ENCODE data around the gene TRIP13.
"Not testable (repeated sequence)": the region's sequence is repeated elsewhere in the genome, so short reads cannot be mapped to it uniquely, and the experiment has no call there.

The TRIP13 gene, protein sequence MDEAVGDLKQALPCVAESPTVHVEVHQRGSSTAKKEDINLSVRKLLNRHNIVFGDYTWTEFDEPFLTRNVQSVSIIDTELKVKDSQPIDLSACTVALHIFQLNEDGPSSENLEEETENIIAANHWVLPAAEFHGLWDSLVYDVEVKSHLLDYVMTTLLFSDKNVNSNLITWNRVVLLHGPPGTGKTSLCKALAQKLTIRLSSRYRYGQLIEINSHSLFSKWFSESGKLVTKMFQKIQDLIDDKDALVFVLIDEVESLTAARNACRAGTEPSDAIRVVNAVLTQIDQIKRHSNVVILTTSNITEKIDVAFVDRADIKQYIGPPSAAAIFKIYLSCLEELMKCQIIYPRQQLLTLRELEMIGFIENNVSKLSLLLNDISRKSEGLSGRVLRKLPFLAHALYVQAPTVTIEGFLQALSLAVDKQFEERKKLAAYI

DNA sequence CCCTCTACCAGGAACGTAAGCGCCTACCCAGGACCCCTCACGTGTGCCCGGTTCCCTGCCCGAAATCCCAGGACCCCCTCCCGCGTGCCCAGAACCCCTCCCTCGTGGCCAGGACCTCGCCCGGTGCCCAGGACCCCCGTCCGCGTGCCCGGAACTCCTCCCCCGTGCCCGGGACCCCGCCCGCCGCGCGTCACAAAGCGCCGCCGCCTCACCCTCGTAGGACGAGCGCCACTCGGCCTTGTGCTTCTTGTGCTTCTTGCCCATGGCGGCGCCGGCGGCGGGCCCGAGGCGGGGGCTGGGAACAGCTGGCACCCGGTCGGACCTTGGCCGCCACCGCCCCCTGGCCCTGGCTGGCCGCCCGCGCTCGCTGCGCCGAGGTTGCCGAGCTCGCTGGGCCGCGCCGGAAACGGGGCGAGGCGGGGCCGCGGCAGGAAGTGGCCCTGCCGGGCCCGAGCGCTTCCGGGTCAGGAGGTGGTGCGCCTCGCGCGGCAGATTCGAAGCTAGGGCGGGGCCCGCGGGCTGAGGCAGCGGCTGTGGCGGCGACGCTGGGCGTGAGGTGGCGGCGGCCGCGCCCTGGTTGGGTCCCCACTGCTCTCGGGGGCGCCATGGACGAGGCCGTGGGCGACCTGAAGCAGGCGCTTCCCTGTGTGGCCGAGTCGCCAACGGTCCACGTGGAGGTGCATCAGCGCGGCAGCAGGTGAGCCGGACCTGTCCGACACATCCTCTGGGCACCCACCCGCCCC, at the start of gene TRIP13, which contains the start of gene BRD9:
TSS of gene TRIP13 (plus strand) at position 491 of the 743 bp plus-strand sequence. CDS start at position 606, 115 bp downstream.
TSS of gene BRD9 (minus strand) at position 408 of the 743 bp plus-strand sequence. CDS start at position 264, 144 bp downstream.
- peak; percentile 29 for DNase-seq

DNA sequence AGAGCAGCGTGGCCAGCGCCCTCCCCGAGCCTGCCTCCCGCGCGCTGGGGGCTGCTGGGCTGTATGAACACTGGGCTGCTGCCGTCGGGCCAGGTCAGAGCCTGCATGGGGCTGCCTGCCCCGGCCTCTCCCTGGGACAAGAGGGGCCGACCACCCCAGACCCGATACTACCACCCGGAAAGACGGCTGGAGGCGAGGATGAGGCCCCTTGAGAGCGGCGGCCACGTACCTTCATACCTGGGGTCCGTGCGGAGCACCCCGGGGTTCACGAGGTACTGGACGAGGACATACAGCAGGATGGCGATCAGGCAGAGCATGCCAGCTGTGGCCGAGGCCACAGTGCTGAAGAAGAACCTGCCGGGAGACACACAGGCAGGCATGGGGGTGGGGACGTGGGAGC, 49.3 kb upstream of the TRIP13 start:
- not testable (repeated sequence) for DNase-seq

DNA sequence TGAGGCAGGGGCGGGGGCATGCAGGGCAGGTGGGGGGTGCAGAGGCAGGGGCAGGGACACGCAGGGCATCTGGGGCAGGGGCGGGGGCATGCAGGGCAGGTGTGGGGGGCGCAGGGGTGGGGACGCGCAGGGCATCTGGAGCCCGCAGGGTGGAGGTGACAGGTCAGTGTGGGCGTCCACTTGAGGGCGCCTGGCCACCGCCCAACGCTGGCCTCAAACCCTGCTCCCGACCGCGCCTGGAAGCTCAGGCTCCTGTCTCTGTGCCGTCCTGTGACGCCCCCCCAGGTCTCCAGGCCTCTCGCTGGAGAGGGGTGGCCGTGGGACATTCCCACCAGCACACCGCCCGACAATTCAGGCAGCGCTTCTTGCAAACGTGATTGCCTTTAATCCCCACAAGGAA, 48.8 kb upstream of the TRIP13 start:
- not testable (repeated sequence) for DNase-seq

DNA sequence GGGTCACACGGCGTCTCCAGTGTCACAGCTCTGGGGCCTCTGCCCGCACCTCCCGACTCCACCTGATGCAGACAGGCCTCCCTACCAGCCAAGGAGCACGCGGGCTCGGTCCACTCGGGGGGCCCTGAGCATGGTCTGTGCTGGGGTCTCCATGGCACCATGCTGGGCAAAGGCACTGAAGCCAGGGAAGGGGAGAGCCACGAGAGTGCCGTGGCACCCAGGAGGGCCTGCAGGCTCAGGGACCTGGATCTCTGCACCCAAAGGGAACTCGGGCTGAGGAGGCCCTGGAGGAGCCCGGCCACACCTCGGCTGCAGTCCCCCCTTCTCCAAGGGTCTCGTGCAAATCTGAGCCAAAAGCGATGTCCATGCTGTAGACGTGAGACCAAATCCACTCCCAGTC, 48.3 kb upstream of the TRIP13 start:
- DNase-seq, result not testable (repeated sequence)

DNA sequence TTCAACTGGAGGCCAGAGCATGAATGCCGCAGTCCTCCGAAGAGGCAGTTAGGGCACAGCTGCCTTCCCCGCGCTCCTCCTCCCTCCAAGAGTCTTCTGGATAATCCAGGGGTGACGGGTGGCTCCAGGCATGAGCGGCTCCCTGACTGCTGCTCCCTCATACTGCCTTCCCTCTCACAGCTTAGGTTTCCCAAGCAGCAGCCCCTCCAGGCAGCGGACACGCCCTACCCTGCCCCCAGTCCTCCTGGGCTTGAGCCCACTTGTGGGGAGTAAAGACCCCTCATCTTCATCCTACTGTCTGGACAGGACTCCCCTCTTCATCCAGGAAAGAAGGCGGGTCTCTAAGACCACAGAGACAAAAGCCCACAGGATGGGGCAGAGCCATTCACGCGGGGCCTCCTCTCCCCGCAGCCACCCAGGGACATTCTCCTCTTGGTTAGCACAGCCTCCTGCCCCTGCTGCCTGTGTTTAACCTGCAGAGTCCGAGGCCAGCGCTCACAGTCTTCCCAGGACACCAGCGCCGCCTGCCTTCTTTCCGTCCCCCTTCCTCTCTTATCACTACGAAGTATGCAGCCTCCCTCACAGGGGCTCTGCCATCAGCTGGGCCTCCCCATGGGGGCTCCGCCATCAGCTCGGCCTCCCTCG, 47.5 kb upstream of the TRIP13 start:
- DNase-seq, result not testable (repeated sequence)

DNA sequence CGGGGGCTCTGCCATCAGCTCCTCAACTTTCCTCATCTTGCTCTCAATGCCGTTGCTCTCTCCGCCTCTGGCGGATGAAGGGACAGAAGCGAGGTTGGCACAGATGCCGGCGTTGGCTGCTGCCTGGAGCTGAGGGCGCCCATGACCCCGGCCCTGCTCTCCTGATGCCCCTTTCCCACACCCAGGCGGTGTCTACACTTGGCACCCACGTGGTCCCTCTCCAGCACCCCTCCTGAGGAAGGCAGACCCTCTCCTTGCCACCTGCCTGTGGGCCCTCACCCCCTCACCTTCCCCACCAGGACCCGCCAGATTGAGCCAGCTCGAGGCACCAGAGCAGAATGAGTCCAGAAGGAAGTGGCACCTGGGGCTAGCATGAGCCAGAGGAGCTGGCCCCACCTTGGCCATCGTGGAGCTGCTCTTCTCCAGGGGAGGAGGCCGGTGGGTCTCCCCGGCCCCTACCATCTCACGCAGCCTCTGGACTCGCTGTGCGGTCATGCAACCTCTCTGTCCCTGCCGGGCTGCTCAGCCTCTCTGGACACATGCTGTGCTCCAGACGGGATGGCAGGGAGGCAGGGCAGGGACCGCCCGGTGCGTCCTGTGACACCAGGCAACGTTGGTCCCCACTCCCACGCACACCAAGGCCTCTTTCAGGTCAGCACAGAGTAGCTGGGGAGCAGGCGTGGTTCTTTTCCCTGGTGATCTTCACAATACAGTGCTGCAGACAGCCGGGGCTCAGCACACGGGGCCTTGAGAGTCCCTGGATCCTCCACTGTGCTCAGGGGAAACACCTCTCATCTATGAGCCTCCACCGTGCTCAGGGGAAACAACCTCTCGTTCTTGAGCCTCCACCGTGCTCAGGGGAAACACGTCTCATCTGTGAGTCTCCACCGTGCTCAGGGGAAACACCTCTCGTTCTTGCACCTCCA, 46.7 kb upstream of the TRIP13 start:
- DNase-seq, result not testable (repeated sequence)

DNA sequence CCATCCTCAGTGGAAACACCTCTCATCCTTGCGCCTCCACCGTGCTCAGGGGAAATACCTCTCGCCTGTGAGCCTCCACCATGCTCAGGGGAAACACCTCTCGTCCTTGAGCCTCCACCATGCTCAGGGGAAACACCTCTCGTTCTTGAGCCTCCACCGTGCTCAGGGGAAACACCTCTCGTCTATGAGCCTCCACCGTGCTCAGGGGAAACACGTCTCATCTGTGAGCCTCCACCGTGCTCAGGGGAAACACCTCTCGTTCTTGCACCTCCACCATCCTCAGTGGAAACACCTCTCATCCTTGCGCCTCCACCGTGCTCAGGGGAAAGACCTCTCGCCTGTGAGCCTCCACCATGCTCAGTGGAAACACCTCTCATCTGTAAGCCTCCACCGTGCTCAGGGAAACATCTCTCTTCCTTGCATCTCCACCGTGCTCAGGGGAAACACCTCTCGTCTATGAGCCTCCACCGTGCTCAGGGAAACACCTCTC, 46.0 kb upstream of the TRIP13 start:
- DNase-seq, result not testable (repeated sequence)

DNA sequence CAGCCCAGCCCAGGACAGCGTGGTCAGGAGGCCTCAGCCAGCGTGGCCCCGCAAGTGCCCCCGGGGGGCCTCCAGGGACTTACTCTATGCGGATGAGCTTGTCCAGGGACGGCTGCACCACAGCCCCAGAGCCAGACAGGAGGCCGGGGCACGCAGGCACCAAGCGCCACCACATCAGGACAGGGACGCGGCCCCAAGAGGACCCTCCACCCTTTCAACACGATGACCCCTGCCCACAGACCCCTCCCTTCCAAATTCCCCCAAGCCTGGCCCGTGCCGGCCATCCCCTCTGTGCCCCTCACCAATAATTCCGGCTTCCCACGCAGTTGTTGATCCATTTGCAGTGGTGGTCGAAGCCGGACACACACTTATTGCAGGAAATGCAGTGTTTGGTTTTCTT, 45.5 kb upstream of the TRIP13 start:
- DNase-seq, result not testable (repeated sequence)

DNA sequence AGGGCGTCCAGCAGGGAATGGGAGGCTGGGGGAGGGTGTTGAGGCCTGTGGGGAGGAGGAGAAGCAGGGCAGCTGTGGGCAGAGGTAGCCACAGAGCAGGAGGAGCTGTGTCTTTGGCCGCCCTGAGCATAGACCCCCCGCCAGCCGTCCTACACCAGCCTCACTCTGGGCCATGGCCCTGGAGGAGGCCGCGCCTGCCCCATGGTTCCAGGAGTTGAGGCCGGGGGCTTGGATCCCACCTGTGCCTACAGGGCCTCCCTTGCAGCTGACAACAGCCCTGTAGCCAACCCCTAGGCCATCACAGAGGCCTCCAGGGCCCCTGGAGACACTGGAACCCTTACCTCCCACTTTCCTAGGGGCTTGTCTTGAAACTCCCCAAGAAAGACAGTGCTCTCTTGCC, 44.9 kb upstream of the TRIP13 start:
- not testable (repeated sequence) for DNase-seq

DNA sequence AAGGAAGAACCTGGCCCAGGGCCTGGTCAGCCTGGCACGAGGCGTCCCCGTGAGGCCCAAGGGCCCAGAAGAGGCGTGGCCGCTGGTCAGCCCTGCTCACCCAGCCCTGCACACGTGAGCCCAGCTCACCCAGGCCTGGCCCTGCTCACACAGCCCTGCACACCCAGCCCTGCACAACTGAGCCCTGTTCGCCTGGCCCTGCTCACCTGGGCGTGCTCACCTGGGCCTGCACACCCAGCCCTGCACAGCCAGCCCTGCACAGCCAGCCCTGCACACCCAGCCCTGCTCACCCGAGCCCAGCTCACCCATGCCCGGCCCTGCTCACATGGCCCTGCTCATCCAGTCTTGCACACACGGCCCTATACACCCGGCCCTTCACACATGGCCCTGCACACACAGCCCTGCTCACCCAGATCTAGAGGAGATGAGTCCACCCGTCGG, 44.0 kb upstream of the TRIP13 start:
- DNase-seq, result no peak

DNA sequence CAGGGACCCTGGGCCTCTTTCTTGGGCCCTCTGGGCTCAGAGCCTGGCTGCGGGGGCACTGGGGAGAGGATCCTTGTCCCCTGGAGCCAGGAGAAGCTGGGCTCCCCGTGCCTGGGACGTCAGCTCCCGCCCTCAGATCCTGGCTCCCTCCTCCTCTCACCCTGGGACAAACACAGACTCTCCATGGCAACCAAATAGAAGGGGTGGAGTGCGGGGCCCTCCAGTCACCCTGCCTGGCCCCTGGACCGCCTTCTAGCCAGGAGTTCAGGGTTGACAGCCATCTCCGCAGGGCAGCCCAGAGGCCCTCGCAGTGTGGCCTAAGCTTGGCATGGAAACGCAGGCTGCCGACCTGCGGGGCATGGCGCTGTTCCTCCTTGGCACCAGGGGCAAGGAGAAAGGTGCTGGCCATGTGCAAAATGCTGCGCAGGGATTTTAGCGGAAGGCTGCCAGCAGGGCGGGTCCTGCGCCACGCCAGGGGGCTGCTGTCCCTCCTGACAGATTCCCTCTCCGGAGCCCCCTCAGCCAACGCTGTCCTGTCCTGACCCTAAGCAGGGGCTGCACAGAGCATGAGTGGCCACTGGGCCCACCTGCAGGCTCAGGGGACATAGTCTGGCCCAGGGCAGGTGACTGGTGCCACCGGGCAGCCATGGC, 42.9 kb upstream of the TRIP13 start:
- DNase-seq, result no peak

DNA sequence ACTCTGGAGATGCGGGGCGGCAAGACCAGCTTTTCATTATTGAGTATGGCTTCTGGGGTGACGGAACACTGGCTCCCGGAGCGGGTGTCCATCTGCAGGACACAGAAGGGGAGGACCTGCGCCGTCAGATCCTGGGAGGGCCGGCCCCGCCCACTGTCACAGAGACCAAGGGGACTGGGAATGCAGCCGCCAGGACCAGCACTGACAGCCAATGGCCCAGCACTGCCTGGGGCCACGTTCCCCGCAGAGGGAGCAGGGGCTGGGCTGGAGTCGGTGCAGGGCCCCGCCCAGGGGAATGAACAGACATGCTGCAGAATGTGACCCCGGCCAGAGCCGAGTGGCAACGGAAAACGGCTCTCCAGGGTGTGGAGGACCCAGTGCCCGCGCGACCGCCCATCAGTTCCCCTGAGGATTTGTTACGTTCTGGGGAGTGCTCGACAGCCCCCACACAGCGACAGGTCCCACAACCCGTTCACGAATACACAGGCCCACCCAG, 42.1 kb upstream of the TRIP13 start, which contains the start of gene ZDHHC11:
TSS of gene ZDHHC11 (minus strand) at position 476 of the 496 bp plus-strand sequence. CDS start at position 92, 384 bp downstream.
- no peak for DNase-seq

DNA sequence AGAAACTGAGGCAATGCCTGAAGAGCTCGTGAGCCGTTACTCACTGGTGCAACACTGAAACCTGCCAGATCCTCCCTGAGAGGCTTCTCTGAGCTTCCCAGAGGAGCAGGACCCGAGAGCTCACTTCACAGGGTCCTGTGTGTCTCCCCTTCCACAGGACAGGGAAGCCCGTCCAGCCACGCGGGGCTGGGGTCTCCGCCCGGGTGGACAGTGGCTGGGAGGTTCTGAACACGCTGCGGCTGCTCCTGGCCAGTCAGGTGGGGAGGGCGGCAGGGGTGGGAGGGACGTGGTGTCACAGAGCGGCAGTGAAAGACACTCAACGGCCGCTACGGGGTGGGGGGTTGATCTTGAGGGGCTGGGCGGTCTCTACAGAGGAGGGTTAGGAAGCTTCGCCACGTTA, 41.6 kb upstream of the TRIP13 start:
- DNase-seq, result no peak

DNA sequence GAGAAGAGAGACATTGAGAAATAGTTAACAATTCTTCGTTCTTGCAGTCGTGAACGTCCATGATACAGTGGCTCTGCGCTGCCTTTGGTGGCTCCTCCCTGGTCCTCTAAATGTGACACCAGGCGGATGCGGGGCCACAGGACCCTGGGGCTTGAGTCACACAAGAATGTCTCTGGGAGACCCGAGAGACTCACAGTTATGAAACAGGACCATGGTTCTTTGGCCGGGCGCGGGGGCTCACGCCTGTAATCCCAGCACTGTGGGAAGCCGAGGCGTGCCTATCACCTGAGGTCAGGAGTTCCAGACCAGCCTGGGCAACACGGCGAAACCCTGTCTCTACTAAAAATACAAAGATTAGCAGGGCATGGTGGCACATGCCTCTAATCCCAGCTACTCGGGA, 41.1 kb upstream of the TRIP13 start:
- no peak for DNase-seq

DNA sequence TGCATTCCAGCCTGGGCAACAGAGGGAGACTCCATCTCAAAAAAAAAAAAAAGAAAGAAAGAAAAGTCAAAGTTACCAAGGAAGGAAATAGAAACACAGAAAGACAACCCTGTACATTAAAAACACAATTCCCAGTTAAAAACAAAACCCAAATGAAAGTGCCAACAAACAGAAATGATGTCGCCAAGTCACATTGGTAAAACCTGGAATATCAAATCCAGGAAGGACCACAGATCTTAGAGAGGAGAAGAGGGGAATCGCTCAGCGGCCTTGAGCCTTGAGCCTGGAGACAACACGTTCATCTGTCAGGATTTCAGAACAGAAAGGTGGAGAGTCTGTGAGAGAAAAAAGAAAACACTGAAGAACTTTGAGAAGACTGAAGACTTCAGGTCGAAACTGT, 40.7 kb upstream of the TRIP13 start:
- no peak for DNase-seq

DNA sequence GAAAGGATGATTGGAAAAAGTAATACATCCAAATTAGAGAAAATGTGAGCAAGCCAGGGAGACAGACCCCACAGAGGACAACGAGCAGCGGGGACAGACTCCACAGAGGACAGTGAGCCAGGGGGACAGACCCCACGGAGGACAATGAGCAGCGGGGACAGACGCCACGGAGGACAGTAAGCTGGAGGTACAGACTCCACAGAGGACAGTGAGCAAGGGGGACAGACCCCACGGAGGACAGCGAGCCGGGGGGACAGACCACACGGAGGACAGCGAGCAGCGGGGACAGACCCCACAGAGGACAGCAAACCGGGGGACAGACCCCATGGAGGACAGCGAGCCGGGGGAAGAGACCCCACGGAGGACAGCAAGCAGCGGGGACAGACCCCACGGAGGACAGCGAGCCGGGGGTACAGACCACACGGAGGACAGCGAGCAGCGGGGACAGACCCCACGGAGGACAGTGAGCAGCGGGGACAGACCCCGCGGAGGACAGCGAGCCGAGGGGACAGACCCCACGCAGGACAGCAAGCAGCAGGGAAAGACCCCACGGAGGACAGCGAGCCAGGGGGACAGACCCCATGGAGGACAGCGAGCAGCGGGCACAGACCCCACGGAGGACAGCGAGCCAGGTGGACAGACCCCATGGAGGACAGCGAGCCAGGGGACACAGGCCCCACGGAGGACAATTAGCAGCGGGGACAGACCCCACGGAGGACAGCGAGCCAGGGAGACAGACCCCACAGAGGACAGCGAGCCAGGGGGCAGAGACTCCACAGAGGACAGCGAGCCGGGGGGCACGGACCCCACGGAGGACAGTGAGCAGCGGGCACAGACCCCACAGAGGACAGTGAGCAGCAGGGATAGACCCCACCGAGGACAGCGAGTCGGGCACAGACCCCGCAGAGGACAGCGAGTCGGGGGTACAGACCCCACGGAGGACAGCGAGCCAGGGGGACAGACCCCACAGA, 40.0 kb upstream of the TRIP13 start:
- no peak for DNase-seq

DNA sequence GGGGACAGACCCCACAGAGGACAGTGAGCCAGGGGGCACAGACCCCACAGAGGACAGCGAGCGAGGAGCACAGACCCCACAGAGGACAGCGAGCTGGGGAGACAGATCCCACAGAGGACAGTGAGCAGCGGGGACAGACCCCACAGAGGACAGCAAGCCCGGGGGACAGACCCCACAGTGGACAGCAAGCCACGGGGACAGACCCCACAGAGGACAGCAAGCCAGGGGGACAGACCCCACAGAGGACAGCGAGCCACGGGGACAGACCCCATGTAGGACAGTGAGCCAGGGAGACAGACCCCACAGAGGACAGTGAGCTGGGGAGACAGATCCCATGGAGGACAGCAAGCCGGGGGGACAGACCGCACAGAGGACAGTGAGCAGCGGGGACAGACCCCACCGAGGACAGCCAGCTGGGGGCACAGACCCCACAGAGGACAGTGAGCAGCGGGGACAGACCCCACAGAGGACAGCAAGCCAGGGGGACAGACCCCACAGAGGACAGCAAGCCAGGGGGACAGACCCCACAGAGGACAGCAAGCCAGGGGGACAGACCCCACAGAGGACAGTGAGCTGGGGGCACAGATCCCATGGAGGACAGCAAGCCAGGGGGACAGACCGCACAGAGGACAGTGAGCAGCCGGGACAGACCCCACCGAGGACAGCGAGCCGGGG, 39.1 kb upstream of the TRIP13 start:
- not testable (repeated sequence) for DNase-seq

DNA sequence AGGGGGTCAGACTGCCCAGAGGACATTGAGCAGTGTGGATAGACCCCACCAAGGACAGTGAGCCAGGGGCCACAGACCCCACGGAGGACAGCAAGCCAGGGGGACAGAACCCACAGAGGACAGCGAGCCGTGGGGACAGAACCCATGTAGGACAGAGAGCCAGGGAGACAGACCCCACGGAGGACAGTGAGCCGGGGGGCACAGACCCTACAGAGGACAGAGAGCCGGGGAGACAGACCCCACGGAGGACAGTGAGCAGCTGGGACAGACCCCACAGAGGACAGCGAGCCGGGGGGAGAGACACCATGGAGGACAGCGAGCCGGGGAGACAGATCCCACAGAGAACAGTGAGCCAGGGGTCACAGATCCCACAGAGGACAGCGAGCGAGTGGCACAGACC, 38.5 kb upstream of the TRIP13 start:
- no peak for DNase-seq

Measured in SHP77 treated with DMSO at 0.1 percent for 48 hours (cell line).